Fibroblast of lung (primary cell): Measurements from ENCODE around the gene MAP4K5. TPM values are rescaled to one million over a fixed set of nuclear protein-coding genes. Genes with fewer than 3 reads are reported as not detected.

ENCODE experiments used
- DNase-seq, 2 donors: peaks; one replicate each; pipeline versions ENCODE4 v3.0.0 to v3.0.0-alpha.2; 2010; ENCODE audit warnings: low read depth in 2 of 2
- H2AFZ ChIP-seq: 2 replicates; pipeline ENCODE4 v1.5.1; 2012; ENCODE audit warnings: low read length, control low read depth, inconsistent platforms
- H3K27ac ChIP-seq: 2 replicates; pipeline ENCODE4 v1.5.1; 2011; ENCODE audit warnings: low read length, control low read depth; ENCODE audit not compliant: insufficient read depth
- H3K27me3 ChIP-seq: 2 replicates; pipeline ENCODE4 v1.5.1; 2011; ENCODE audit warnings: mild to moderate bottlenecking, low read length; ENCODE audit not compliant: control insufficient read depth, insufficient read depth
- H3K36me3 ChIP-seq: 2 replicates; pipeline ENCODE4 v1.5.1; 2011; ENCODE audit warnings: low read length; ENCODE audit not compliant: control insufficient read depth, insufficient read depth
- H3K4me1 ChIP-seq: 2 replicates; pipeline ENCODE4 v1.5.1; 2011; ENCODE audit warnings: low read length; ENCODE audit not compliant: control insufficient read depth, insufficient read depth; ENCODE audit errors: extremely low read depth
- H3K4me2 ChIP-seq: 2 replicates; pipeline ENCODE4 v1.5.1; 2011; ENCODE audit warnings: low read length, control low read depth; ENCODE audit not compliant: insufficient read depth; ENCODE audit errors: extremely low read depth
- H3K4me3 ChIP-seq, 4 experiments: fragments of 200-600 bp in 1 of 4; sonication (generic) in 1 of 4; replicated peaks in 1 of 4; 2 replicates each; pipeline ENCODE4 v1.5.1; 2011 to 2016; ENCODE audit warnings: low read length in 4 of 4, low read depth in 3 of 4, mild to moderate bottlenecking in 3 of 4, control low read depth in 2 of 4, inconsistent platforms in 1 of 4, mixed read lengths in 1 of 4; ENCODE audit not compliant: insufficient read depth in 1 of 4; ENCODE audit errors: control extremely low read depth in 1 of 4
- H3K79me2 ChIP-seq: 2 replicates; pipeline ENCODE4 v1.5.1; 2012; ENCODE audit warnings: mild to moderate bottlenecking, low read length, inconsistent platforms; ENCODE audit not compliant: control insufficient read depth, insufficient read depth
- H3K9ac ChIP-seq: 2 replicates; pipeline ENCODE4 v1.5.1; 2011; ENCODE audit warnings: mild to moderate bottlenecking, low read length, control low read depth; ENCODE audit not compliant: insufficient read depth
- H3K9me3 ChIP-seq: 2 replicates; pipeline ENCODE4 v1.5.1; 2012; ENCODE audit warnings: low read depth, low read length; ENCODE audit not compliant: control insufficient read depth, insufficient read depth
- H4K20me1 ChIP-seq: 2 replicates; pipeline ENCODE4 v1.5.1; 2011; ENCODE audit warnings: low read length; ENCODE audit not compliant: control insufficient read depth, insufficient read depth; ENCODE audit errors: extremely low read depth
- EZH2 ChIP-seq: IDR thresholded peaks from 2 replicates; pipeline ENCODE4 v1.5.1; 2012; ENCODE audit warnings: low read length, control low read depth, mild to moderate bottlenecking; ENCODE audit errors: missing control alignments
- polyA plus RNA-seq, 2 donors: library from polyadenylated mRNA; depleted of rRNA in 1 of 2; stranded (reverse) in 1 of 2; unstranded in 1 of 2; fragments of >200 nt; gene quantifications; 2 replicates each; pipeline ENCODE4 v1.2.1, GENCODE V29; 2011 to 2012; ENCODE audit warnings: missing spikeins in 1 of 2
- total RNA-seq: library from RNA; depleted of rRNA; stranded (reverse); fragments of >200 nt; gene quantifications from 2 replicates; pipeline ENCODE4 v1.2.1, GENCODE V29; 2014
- TF ChIP-seq, protein P1 (sequence below), 2 donors: IDR thresholded peaks in 1 of 2; conservative IDR thresholded peaks in 1 of 2; 1 replicate in 1 of 2; 2 replicates in 1 of 2; pipeline ENCODE4 v1.5.1; 2011 to 2012; ENCODE audit warnings: low read length in 2 of 2, control low read depth in 1 of 2, inconsistent platforms in 1 of 2, low read depth in 1 of 2, mild to moderate bottlenecking in 1 of 2

MAP4K5 gene
- total and polyA plus RNA-seq, 2 donors (not counting 1 experiment from before 2014, with no cell fraction given) = 39.4 to 41.1 TPM

DNA sequence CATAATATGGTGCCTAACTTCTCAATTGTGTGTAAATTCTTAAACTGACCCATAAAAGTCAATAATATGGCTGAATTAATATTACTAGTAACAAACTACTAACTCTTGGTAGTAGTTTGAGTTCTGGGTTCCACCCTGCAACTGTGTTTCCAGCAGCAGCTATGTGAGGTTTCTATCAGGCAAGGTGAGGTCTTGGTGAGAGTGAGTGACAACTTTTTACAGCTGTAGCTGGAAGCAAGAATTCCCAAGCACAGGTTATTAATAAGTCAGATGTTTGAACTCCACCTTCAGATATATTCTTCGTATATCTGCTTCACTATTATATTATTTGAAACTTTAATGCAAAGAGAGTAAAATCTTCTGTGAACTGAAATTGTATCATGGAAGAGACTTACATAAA is 43.8 kb downstream of the MAP4K5 start:
- H4K20me1 ChIP-seq = no peaks in the 10 kb centered on the region
- no peak for TF ChIP-seq EZH2
- TF ChIP-seq, protein P1, sequence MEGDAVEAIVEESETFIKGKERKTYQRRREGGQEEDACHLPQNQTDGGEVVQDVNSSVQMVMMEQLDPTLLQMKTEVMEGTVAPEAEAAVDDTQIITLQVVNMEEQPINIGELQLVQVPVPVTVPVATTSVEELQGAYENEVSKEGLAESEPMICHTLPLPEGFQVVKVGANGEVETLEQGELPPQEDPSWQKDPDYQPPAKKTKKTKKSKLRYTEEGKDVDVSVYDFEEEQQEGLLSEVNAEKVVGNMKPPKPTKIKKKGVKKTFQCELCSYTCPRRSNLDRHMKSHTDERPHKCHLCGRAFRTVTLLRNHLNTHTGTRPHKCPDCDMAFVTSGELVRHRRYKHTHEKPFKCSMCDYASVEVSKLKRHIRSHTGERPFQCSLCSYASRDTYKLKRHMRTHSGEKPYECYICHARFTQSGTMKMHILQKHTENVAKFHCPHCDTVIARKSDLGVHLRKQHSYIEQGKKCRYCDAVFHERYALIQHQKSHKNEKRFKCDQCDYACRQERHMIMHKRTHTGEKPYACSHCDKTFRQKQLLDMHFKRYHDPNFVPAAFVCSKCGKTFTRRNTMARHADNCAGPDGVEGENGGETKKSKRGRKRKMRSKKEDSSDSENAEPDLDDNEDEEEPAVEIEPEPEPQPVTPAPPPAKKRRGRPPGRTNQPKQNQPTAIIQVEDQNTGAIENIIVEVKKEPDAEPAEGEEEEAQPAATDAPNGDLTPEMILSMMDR (conservative IDR thresholded peaks at IDR 0.05 in 1 of 2, IDR thresholded peaks at IDR 0.05 in 1 of 2; ENCODE audit: low read depth in 1 of 2, low read length in 2 of 2) = no peak

DNA sequence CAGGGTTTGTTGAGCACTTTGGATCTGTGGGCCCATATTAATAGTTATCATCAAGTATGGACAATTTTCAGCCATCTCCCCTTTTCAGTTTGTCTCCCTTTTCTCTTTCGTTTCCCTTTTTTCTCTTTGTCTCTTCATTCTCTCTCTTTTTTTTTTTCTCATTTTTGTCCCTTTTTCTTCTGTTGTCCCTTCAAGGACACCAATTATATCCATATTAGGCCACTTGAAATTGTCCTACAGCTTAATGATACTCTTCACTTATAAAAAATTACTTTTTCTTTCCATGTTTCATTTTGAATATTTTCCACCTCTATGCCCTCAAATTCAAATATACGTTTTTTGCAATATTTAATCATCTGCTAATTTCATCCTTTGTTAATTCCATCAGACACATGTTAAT is 53.3 kb downstream of the MAP4K5 start:
- H4K20me1 ChIP-seq = no peaks in the 10 kb centered on the region
- H2AFZ ChIP-seq = no peak overlapping the region
- peaks cover 4% of the 10 kb centered on the region for H3K36me3 ChIP-seq
- no peaks in the 10 kb centered on the region for H3K27me3 ChIP-seq
- no peaks in the 10 kb centered on the region for H3K4me1 ChIP-seq
- no peak overlapping the region for H3K27ac ChIP-seq
- no peak overlapping the region for H3K9ac ChIP-seq
- TF ChIP-seq EZH2 = no peak
- TF ChIP-seq, protein P1 (conservative IDR thresholded peaks at IDR 0.05 in 1 of 2, IDR thresholded peaks at IDR 0.05 in 1 of 2; ENCODE audit: low read depth in 1 of 2, low read length in 2 of 2) = no peak
- DNase-seq = no peak
- H3K4me3 ChIP-seq = no peak overlapping the region
- no peaks in the 10 kb centered on the region for H3K9me3 ChIP-seq
- H3K79me2 ChIP-seq = no peaks in the 10 kb centered on the region
- H3K4me2 ChIP-seq = no peak overlapping the region

More for the DNA sequence above, 43.8 kb downstream of the MAP4K5 start:
- H3K36me3 ChIP-seq = no peaks in the 10 kb centered on the region
- H3K4me2 ChIP-seq = no peak overlapping the region
- no peaks in the 10 kb centered on the region for H3K4me1 ChIP-seq
- H3K79me2 ChIP-seq = peaks cover 31% of the 10 kb centered on the region
- no peak overlapping the region for H3K4me3 ChIP-seq
- no peaks in the 10 kb centered on the region for H3K9me3 ChIP-seq
- no peak for DNase-seq
- no peaks in the 10 kb centered on the region for H3K27me3 ChIP-seq
- no peak overlapping the region for H2AFZ ChIP-seq
- no peak overlapping the region for H3K9ac ChIP-seq
- no peak overlapping the region for H3K27ac ChIP-seq

DNA sequence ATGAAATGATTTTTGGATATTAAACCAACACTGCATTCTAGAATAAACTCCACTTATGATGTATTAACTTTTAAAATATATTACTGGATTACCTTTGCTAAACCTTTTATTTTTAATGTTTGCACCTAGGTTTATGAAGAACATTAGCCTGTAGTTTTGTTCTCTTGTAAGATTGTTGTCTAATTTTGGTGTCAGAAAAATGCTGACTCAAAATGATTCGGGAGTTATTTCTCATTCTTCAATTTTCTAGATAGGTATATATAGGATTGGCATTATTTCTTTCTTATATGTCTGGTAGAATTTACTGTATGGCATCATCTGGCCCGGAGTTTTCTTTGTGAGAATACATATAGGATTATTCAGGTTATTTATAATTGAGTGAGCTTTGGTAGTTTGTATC is 54.6 kb downstream of the MAP4K5 start:
- H3K9ac ChIP-seq = no peak overlapping the region
- no peaks in the 10 kb centered on the region for H3K79me2 ChIP-seq
- no peak overlapping the region for H3K4me3 ChIP-seq
- no peaks in the 10 kb centered on the region for H3K9me3 ChIP-seq
- TF ChIP-seq, protein P1 (conservative IDR thresholded peaks at IDR 0.05 in 1 of 2, IDR thresholded peaks at IDR 0.05 in 1 of 2; ENCODE audit: low read depth in 1 of 2, low read length in 2 of 2) = no peak
- no peak for TF ChIP-seq EZH2
- no peaks in the 10 kb centered on the region for H4K20me1 ChIP-seq
- H3K4me1 ChIP-seq = no peaks in the 10 kb centered on the region
- H3K27ac ChIP-seq = no peak overlapping the region
- no peak overlapping the region for H2AFZ ChIP-seq
- H3K36me3 ChIP-seq = peaks cover 4% of the 10 kb centered on the region
- no peaks in the 10 kb centered on the region for H3K27me3 ChIP-seq
- no peak overlapping the region for H3K4me2 ChIP-seq
- no peak for DNase-seq
